NCI-H2196 (cell line): ENCODE data around the gene CFAP77.

ENCODE experiments used
- DNase-seq: peaks from one replicate; lab custom pipeline; 2025; ENCODE audit not compliant: unreplicated experiment; lab: John Stamatoyannopoulos, UW

The CFAP77 gene

DNA sequence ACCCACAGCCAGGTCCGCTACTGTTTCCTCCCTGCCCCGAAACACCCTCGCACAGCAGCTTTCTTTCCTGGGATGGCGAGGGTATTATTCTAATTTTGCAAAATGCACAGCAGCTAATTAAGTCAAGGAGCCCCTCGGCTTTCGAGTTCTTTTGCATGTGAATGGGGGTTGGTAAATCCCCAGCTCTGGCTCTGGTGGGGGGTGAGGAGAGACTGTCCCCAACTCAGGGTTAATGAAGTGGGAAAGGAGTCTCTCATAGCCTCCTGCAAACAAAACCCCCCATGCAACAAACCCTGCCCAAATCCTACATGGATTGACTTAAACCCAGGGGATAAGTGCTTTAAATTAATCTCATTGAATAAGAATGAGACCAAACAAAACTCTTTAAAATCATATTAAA is 181.2 kb downstream of the CFAP77 start:
- no peak for DNase-seq

DNA sequence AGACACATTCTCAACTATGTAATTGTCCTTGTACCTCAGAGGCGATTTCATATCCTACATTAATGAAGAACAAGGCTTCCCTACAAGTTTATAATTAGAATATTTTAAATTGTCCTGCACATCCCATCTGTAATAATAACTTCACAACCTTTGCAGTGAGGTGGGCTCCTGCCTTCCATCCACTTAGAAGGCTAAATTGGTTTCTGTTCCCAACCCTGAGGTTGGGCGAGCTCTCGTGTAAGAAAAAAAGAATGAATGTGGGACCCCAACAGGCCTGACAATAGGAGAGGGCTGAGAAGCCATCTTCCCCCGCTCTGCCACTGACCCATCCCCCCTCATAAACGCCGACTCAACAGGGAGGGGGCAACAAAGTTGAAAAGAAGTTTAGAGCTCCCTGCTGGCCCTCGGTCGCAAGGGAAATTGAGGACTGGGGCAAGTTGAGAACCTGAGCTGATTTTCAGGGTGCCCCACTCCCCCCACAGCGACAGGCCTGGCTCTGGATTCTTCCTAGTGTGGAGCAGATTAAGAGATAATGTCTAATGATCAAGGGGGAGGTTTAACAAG is 181.8 kb downstream of the CFAP77 start:
- no peak for DNase-seq

DNA sequence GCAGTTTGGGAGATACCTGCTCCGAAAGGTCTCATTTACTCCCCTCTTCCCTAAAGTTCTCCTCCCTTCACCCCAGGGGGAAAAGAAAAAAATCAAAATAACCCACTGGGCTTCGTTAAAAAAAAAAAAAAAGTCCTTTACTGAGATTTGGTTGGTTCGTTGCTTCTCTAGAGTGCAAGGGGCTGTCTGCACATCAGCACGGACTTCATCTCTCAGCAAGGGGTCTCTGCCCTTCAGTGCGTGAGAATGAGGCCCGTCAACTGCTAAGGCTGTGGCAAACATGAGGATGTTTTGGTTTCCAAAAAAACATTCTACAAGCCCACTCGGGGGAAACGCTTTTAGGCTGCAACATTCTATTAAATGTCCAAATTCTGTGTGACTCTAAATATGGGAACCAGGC is 182.4 kb downstream of the CFAP77 start:
- DNase-seq = no peak

DNA sequence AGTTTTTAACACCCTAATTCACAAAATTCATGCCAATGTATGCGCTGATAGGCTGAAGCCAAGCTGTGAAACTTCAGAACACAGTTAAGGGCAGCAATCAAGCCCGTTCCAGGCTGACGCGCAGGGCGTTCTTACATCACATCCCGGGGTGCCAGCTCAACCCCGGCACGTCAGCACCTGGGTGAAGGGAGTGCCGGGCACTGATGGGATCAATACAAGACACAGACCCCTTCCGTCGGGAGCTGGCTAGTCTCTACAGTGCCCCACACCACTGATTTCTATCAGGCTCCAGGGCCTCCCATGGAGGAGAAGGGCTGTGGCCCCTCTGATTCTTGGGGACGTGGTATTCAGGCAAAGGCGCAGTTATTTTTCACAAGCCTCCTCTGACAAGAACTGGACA is 184.4 kb downstream of the CFAP77 start:
- no peak for DNase-seq

DNA sequence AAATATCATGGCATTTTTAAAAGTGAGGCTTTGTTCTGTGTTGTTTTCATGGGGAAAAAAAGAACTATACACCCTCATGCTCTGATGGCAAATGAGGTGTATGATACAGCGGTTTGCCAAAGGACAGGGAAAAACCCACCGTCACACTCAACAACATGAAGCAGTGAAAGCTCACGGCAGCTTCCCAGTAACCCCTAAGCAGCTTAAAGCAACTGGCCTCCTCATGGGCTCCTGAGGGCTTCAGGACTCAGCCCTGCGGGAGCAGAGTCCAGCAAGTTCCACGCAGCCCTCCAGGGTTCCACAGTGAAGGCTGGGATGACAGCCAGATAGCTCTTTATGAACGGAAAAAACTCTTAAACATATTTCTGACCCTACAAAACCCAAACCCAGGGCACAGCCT is 185.3 kb downstream of the CFAP77 start:
- DNase-seq = no peak

DNA sequence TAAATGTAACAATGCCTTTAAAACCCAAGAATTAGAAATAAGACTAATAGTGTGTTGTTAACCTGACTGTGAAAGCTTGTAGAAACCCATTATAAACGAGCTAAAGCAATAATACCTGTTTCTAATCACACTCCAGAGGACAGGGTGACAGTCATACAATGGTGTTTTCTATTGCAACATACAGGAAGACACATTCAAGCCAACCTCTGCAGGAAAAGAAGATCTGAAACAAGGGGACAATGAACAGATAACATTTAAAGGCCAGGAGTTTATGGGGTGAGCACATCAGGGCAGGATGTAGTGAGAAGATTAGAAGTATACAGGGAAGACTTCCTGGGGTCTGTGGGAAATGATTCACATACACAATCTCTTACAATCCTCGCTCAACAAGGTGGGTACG is 186.2 kb downstream of the CFAP77 start:
- no peak for DNase-seq

DNA sequence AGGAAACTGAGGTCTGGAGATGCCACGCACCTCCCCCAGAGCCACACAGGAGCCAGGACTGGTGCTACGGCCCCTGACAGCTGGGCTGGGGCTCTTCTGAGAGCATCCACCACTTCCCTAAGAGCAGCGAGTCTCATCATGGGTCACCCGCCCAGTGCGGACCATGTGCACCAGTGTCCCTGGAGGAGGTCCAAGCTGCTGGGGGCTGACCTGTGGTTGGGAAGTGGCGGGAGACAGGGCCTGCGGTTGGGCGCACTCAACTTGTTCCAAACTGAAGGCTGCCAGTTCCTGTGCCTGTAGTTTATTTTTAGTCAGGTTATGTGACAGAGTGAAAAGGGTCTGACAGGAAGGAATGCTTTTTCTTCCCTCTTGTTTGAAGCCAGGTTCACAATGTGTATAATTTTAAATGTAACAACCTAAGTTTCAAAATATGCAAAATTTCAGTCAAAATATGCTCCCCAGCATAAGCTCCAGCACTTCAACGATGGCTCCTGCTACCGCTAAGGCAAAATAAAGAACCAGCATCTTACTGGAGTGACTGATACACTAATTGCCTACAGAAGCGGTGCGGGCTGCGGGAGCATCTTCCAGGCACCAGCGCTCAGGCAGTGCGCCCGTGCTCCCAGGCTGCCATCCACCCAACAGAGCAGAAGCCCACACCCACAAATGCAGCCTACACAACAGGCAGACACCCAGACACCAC is 187.2 kb downstream of the CFAP77 start:
- DNase-seq = no peak

DNA sequence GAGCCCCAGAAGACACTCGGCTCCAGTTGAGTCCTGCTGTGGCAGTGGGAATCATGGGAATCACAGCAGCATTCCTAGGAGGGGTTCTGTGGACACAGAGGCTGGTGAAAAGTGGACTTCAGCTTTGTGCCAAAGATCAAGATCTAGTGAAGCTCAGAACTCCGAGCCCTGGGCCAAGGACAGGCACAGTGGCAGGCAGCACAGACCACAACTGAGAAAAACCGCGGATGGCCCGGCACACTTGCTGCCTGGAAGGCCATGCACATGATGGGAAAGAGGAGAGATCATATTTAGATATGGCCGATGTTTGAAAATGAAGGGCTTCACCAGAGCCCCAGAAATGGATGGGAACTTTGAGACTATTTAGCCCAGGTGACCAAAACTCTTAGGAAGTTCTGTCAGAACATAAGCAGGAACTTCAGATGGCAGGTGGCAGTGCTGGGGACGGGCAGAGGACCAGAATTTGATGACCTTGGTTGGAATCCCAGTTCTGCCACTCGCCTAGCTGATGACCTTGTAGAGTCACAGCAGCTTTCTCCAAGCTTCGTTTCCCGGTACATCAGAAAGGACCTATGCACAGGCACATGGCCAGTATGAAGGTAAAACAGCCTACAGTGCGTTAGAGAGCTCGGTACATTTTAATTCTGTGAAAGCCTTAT is 190.4 kb downstream of the CFAP77 start:
- DNase-seq = no peak

DNA sequence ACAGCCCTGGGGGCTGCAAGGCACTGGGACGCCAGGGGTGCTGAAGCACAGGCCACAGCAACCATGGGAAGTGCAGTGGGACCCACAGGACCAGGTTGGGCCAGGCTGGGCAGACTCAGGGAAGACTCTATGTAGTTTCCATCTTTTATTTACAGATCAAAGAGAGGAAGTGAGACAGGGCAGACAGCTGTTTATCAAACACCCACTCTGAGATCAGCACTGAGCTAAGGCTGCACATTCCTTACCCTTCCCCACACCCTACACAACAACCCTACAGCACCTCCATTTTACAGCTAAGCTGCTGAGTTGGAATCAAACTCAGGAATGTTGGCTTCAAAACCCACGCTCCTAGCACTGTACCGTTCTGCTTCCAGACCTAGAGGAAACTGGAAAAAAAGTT is 192.2 kb downstream of the CFAP77 start:
- no peak for DNase-seq

DNA sequence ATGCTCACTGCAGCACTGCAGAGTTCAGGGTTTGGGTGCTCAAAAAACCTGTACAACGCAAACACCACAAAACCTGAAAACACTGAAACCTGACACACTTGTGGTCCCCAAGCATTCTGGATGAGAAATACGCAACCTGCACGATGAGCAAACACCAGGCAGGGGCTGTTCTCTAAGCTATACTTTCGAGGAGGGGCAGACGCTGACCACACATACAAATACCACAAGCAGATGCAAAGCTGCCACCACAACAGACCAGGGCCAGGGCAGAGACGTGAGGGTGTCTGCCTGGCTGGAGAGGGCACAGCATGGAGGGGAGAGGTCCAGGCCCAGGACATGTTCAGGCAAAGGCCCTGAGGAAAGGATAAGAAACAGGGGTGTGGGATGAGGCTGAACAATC is 195.4 kb downstream of the CFAP77 start:
- DNase-seq = no peak

DNA sequence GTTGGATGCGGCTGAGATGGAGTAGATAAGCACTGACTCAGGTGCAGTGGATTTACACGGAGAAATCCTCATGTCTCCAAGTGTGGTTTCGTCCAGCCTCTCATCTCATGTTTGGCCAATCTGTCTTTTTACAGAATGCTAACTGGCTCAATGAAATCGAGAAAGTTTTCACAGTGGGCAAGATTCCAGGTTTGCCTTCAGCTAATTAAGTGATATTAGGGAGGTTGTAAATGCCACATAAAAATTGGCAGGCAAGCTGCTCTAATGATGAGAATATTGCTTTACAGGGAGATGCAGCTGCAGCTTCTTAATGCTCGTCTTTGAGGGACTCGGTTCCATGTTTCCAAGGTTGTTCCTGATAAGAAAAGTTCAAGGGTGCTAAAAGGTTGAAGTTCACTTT is 196.1 kb downstream of the CFAP77 start:
- no peak for DNase-seq

DNA sequence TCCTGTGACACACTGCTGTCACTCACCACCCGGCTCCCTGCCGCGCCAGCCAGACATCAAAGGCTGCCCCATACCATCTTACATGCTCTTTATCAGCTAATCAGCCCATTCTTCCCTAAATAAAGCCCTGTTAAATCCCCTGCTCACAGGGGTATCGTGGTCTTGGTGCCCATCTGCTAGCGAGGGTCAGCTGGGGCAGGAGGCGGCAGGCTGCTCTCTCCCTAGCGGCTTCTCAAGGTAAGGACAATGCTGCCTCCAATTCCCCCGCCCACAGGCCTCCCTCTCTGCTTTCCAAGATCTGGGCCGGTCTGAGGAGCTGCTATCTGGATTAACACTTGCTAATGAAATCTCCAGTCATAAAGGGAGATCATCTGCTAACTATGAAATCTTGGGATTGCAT is 199.2 kb downstream of the CFAP77 start:
- no peak for DNase-seq

DNA sequence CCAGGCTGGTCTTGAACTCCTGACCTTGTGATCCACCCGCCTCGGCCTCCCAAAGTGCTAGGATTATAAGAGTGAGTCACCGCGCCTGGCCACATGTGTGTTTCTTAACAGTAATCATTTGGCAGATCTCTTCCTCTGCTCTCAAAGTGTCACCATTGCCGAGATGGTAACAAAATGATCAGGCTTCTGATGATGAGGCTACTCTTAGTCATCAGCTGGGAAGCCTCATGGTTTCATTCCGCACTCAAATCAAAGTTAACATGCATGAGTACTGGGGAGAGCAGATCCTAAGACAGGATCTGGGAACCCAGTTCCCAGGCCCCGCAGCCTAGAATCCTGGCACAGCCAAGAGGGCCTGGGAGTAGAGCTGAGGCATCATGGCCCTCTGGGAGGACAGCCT is 199.8 kb downstream of the CFAP77 start:
- no peak for DNase-seq

DNA sequence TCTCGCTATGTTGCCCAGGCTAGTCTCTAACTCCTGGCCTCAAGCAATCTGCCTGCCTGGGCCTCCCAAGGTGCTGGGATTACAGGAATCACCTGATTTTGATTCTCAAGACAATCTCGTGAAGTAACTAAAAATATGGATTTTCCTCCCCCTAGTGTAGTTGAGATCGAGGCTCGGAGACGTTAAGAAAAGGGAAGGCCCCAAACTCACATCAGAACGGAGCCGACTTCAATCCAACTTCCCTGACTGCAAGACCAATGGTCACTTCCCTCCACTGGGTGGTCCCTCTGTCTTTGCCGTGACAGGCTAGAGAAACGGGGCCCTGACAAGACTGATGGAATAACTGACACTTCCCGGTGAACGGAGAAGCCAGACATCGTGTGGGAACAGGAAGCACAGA is 200.7 kb downstream of the CFAP77 start:
- DNase-seq = no peak

DNA sequence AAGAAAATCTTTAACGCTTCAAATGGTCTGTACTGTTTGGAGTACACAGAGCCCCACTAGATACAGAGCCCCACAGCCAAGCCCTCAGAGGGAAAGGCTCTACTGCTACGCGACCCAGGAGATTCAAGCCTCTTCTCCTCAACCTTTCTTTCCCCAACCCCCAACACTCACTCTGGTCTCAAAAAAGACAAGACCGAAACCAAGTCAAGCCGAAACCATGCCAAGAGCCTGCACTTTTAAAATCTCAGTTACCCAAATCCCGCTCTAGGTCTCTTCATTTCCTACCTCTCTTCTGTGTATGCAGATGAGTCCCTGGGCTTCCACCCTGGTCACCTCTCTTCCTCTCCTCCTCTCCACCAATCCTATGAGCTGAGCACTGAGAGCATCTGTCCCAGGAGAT is 204.3 kb downstream of the CFAP77 start:
- DNase-seq = no peak

DNA sequence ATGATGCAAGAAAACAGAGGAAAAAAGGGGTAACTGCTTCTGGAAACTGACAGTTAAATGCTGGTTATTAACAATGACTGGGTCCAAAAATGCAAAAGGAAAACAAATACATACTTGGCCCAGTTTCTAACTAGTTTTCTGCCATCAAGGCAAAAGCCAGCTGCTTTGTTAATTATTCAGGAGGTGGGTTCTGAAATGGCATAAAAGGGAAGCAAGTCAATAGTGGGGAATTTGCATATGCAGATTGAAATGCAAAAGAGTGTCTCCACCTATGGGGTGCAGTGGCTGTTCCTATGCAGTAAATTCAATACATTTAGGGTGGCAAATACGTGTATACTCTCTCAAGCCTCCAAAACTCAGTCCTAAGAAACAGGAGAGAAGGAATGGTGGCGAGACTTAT is 205.8 kb downstream of the CFAP77 start:
- DNase-seq = no peak

DNA sequence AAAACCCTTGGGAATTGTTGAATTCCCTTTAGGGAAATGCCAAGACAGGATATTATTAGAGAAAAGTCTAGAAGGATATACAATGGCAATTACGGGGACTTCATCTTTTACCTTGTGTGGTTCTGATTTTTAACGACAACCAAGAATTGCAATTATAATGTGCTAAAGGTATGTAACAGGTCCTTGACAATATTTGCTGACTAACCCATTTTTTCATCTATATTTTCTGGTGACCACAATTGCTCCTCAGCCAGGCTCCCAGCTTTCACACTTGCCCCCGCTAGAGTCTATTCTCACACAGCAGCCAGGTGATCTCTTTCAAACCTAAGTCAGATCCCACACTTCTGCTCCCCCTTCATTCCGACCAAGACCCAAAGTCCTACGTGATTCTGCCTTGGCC is 206.7 kb downstream of the CFAP77 start:
- DNase-seq = no peak

DNA sequence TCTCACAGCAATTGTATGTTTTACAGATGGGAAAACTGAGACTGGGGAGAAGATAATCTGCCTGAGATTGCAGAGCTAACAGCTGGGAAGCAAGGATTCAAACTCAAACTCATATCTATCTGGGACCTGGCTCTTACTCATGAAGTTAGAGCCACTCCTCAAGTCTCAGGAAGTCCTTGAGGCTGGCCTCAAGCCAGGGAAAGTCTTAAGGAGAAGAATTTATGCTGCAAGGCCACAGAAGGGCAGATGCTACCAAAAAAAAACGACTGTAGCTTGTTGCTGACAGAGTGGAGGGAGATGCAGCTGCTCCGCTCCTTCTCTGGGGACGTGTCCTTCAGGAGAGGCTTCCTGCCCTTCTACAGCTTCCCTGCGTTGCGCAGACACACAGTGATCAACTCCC is 212.1 kb downstream of the CFAP77 start:
- DNase-seq = no peak
